Mammary epithelial cell (primary cell): Measurements from ENCODE around the gene ITGBL1.

Experiments
- CTCF ChIP-seq, 2 donors: IDR thresholded peaks in 1 of 2; conservative IDR thresholded peaks in 1 of 2; 2 replicates each; pipeline ENCODE4 v1.5.1; 2011 to 2012; ENCODE audit warnings: inconsistent platforms in 2 of 2, low read length in 2 of 2, mild to moderate bottlenecking in 2 of 2, control low read depth in 1 of 2, low read depth in 1 of 2; ENCODE audit not compliant: insufficient read depth in 1 of 2; ENCODE audit errors: extremely low read depth in 1 of 2
- EZH2 ChIP-seq: IDR thresholded peaks from 2 replicates; pipeline ENCODE4 v1.6.1; 2012; ENCODE audit warnings: low read length, inconsistent platforms, borderline replicate concordance

- no peak for TF ChIP-seq CTCF (conservative IDR thresholded peaks at IDR 0.05 in 1 of 2, IDR thresholded peaks at IDR 0.05 in 1 of 2; ENCODE audit: extremely low read depth in 1 of 2, insufficient read depth in 1 of 2, low read depth in 1 of 2, low read length in 2 of 2)
- no peak for TF ChIP-seq EZH2
Measured at GRCh38 chr13:101697745-101698144, 245.3 kb downstream of the ITGBL1 start.
